Measurements from ENCODE around the gene KRAS.

The KRAS gene

GRCh38 chr12:25254271-25254880, 3.6 kb upstream of the KRAS start:
- DNase-seq, result no peak

DNA sequence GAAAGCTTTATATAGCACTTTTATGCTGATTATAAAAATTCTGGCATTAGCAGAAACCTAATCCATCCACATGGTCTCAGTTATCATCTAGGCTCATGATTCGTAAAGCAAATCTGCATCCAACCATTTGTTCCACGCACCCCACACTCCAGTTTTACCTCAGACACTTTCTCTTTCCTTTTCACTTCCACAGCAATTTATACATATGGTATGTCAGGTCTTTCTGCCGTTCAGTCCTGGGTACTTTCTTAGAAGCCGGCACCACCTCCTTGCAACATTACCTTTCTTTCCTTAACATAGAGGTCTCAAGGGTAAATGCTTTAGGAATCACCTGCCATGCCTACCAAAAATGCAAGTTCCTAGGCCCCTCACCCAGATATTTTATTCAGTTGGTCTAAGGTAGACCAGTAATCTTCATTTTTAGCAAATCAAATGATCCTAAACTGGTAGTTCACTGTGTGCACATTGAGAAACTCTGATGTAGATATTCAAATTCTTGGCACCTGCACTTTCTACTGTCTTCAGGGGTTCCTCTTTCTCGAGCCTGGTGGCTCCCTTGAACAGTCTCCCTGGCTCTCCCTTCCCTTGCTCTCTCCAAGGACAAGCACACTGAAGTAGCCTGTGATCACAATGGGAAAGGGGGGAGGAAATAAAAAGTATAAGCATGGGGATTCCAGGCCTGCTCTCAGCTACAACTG, 2.8 kb upstream of the KRAS start:
- no peak for DNase-seq

GRCh38 chr12:25252946-25253345, 2.2 kb upstream of the KRAS start:
- DNase-seq, result no peak

DNA sequence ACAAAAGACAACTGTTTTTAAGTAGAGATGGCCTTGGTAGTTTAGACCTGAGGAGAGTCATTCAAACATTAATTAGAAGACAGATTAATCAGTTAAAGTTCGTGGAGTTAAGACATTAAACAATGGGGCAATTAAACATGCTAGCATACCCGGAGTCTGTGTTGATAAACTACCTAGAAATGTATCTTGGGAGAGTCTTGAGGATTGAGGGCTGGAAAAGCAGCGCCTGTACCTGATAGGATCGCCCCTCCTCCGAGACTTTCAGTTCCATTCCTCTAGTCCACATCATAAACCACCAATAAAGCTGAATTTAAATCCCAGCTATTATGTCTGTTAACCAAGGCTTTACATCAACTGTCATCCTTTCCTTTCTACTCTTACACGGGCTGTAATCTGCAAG, 1.0 kb upstream of the KRAS start:
- peak; percentile 5 for DNase-seq

- no peak for DNase-seq
Observed at GRCh38 chr12:25249931-25250738, 594 bp downstream of the KRAS start.

GRCh38 chr12:25248732-25249131, 2.0 kb downstream of the KRAS start:
- no peak for DNase-seq

GRCh38 chr12:25248137-25248536, 2.6 kb downstream of the KRAS start:
- DNase-seq, result no peak

DNA sequence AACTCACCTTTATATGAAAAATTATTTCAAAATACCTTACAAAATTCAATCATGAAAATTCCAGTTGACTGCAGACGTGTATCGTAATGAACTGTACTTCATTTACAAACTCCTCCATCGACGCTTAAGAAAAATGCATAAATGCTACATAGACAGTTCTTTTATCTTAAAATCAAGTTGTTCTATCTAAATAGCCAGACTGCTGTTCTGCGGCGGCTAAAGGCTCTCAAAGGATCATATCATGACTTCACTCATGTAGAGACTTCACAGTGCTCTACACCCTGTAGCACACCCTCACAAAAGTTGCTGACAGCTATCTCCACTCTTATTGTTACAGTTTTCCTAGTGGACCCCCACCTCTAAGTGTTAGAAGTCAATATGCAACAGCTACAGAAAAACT, 5.2 kb downstream of the KRAS start:
- DNase-seq, result no peak

- DNase-seq, result no peak
Observed at GRCh38 chr12:25243680-25243990, 7.1 kb downstream of the KRAS start.

- DNase-seq, result no peak
Observed at GRCh38 chr12:25242981-25243679, 7.6 kb downstream of the KRAS start.

DNA sequence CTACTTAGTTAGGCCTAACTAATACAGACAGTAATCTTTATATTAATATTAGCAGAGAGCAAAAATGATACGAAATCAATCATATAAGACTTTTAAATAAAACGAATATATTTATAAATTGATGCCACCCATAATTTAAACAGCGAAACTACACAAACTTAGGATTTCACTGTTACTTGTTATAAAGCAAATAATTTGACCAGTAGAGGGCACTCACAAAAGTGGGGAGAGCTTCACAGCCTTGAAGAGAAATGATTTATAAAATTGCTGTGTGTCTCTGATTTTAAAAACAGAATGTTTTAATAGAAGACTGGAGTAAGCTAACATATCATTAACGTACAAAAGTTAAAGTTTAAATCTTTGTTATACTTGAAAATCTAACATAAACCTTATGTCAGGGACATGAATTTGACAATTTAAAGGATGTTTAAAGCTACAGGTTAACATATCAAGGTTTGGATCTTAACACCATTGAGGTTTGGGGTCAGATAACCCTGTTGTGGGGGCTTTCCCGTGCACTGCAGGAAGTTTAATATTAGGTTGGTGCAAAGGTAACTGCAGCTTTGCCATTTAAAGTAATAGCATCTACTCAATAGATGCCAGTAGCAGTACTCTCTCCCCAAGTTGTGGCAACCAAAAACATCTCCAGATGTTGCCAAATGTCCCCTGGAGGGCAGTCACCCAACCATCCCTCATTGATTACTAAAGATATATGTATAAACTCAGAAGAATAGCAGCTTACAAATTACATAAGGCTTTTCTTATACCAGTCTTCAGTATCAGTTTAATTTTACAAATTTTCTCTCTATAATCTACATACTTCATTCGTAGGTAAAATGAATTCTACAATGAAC, 9.3 kb downstream of the KRAS start:
- peak; percentile 51 for DNase-seq

DNA sequence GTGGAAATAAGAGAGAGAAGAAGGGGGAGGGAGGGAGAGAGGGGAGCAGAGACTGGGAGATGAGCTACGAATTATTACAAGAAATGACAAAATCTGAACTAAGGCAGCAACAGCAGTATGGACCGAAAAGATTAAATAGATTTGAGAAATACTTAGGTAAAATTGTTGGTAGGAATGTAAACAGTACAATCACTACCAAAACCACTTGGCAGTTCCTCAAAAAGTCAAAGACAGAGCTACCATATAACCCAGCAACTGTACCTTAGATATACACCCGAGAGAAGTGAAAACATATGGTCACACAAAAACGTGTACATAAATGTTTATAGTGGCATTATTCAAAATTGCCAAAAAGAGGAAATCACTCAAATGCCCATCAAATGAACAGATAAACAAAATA, 14.1 kb downstream of the KRAS start:
- no peak for DNase-seq

GRCh38 chr12:25236190-25236589, 14.5 kb downstream of the KRAS start:
- no peak for DNase-seq

DNA sequence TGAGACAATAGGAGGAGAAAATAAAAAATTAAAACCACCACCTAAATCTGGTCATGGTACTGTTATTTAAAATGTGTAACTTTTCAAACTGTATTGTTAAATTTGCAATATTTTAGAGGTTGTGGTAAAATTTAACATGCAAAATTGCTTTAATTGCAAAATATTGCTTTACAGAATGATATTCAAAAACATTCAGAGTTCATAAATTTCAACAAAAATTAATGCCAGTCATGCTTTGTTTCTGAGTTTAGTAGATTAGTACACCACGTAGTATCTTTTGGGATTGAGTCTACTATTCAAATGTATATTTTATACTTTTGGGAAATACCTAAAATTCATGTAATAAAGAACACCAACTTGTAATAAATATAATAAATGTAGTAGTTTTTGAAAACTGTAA, 37.4 kb downstream of the KRAS start:
- DNase-seq, result no peak

DNA sequence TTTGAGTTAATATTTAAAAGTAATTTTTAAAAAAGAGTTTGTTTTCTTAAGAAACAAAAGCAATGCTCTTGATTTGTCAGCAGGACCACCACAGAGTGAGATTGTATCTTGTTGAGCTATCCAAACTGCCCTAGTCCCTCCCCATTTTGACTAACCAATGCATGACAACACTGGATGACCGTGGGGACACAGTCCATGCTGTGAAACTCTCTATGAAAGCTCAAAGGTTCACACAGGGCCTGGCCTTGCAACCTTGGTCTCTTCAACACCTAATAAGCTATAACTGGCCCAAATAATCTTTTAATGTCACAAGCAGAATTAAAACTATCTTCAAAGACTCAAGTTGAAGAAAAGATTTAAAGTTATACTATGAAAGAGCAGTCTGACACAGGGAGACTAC, 42.2 kb downstream of the KRAS start:
- no peak for DNase-seq

GRCh38 chr12:25207846-25208245, 42.9 kb downstream of the KRAS start:
- DNase-seq, result no peak

GRCh38 chr12:25207411-25207810, 43.3 kb downstream of the KRAS start:
- no peak for DNase-seq

- no peak for DNase-seq
Observed at GRCh38 chr12:25202137-25202536, 48.6 kb downstream of the KRAS start.

DNA sequence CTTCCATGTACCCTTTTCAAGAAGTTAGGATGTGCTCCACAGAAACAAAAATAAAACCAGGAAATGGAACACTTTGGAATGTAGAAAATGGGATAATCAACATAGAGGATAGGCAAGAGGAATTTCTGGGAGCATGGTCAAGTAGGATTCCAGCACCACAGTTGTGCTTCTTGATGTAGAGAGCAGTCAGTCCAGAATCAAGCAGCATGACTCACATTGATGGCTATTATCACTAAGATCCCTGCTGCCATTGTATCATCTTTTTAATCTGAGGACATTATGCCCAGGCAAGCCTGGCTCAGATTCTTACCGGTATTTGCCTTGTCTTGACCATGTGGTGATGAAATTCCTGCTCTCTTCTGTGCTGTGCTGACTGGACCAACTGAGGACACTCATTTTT, 50.0 kb downstream of the KRAS start:
- DNase-seq, result no peak

DNA sequence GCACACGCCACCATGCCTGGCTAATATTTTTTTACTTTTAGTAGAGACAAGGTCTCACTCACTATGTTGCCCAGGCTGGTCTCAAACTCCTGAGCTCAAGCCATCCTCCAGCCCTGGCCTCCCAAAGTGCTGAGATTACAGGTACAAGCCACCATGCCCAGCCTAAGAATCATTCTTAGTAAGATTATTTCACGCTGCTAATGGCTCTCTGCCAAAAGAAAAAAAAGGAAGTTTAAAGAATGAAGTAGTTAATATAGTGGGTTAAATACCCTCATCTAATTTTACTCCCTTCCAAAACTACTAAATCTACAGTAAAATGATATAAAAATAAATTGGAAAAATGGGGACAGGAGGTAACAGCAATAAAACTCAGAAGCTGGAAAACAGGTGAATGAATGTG, 53.1 kb downstream of the KRAS start:
- peak; percentile 26 for DNase-seq

DNA sequence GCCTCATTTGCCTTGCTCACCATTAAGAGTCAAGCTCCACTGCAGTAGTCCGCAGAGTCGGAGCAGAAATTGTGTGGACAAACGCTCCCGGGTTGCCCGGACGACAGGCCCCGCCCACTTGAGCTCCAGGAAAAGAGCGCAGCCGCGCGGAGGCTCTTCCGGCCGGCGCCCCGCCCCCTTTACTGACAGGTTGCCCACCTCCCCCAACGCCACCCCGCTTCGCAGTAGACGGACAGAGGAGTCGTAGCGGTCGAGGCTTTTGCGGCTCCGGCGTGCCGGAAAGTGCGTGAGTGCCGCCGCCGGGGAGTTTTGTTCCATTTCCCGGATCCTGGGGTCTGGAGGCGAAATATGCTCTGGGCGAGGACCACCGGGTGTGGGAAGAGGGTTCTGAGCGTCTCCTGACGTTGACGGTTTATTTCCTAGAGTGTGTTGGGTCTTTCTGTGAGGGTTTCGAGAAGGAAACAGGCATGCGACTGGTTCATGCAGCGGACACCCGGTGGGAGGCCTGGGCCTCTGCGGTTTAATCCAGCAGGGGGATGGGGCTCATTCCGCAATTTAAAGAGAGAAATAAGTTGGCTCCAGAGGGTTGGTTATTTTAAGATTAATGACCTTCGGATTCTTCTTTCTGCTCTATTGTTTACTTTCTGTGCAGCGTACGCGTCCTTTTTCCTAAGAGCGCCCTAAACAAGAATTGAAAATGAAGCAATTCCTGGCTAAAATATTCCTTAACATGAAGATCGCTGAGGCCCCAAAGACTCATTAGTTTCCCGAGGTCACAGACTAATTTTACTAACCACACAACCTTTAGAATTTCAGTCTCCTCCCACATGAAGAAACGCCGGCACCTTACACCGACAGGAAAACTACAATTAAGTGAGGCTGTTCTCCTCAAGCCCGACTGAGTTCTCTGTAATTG, 55.4 kb downstream of the KRAS start, which contains the start of the genes DNAI7 and ETFRF1:
Gene DNAI7, minus strand, starts transcription at position 105 of the 916 bp plus-strand sequence. Its CDS starts 82 bp downstream, at position 23.
Gene ETFRF1, plus strand, starts transcription at position 182 of the 916 bp plus-strand sequence. CDS start 8,720 bp downstream, outside the sequence.
- DNase-seq, result peak; percentile 91

Measured in MV-4-11 (cell line).